Nucleus accumbens (tissue), 56 donors: ENCODE measurements around the gene FAM90A26.
"Not testable (repeated sequence)": the region's sequence is repeated elsewhere in the genome, so short reads cannot be mapped to it uniquely, and the experiment has no call there.

Experiments
- DNase-seq, 56 donors: peaks; one replicate each; lab custom pipeline; 2025; lab: John Stamatoyannopoulos, UW

FAM90A26 gene

GRCh38 chr4:9155101-9155886, 14.9 kb upstream of the FAM90A26 start:
- peak in 15 of 56 donors; percentile 3 to 58 (median 28) for DNase-seq

GRCh38 chr4:9158392-9158791, 11.8 kb upstream of the FAM90A26 start:
- DNase-seq: peak in 2 of 56 donors; percentile 2 to 3

- DNase-seq: not testable (repeated sequence)
These were observed 10.2 kb upstream of the FAM90A26 start for GRCh38 chr4:9160046-9160445.

GRCh38 chr4:9165990-9166389, 4.2 kb upstream of the FAM90A26 start:
- DNase-seq: peak in 7 of 56 donors; percentile 0 to 26 (median 8)

GRCh38 chr4:9210357-9210756, 40.1 kb downstream of the FAM90A26 start, which contains the start of gene USP17L10:
Gene USP17L10 (plus strand): TSS chr4:9210657. CDS start chr4:9210657, 0 bp downstream.
- DNase-seq: not testable (repeated sequence)

- not testable (repeated sequence) for DNase-seq
These were observed 44.5 kb downstream of the FAM90A26 start for GRCh38 chr4:9214701-9215100.

GRCh38 chr4:9215105-9215504, 44.9 kb downstream of the FAM90A26 start, which contains the start of gene USP17L11:
Gene USP17L11 (plus strand): TSS chr4:9215405. CDS start chr4:9215405, 0 bp downstream.
- DNase-seq: not testable (repeated sequence)

- not testable (repeated sequence) for DNase-seq
These were observed 49.6 kb downstream of the FAM90A26 start, which contains the start of gene USP17L12 for GRCh38 chr4:9219852-9220251. Gene USP17L12 (plus strand): TSS chr4:9220152. CDS start chr4:9220152, 0 bp downstream.

GRCh38 chr4:9224596-9224995, 54.4 kb downstream of the FAM90A26 start, which contains the start of gene USP17L13:
Gene USP17L13 (plus strand): TSS chr4:9224896. CDS start chr4:9224896, 0 bp downstream.
- DNase-seq: not testable (repeated sequence)
